ENCODE results near the gene NEK11. TPM values are rescaled to one million over a fixed set of nuclear protein-coding genes. Genes with fewer than 3 reads are reported as not detected.

NEK11 gene
- total RNA-seq, 4 donors from 2014 or later, result 3.5 to 8.6 (median 5.5) TPM

- Histone ChIP-seq H3K4me3 (no peak overlapping the region), H3K9me3 (no peaks in the 10 kb centered on the region), H3K36me3 (no peaks in the 10 kb centered on the region), H3K27me3 (no peaks in the 10 kb centered on the region), H3K27ac (no peak overlapping the region), H3K4me1 (no peaks in the 10 kb centered on the region)
- DNase-seq, result no peak
- no peak for TF ChIP-seq CTCF (IDR thresholded peaks at IDR 0.05)
- no peak for TF ChIP-seq POLR2A (IDR thresholded peaks at IDR 0.05)
Observed at GRCh38 chr3:131079086-131079485, 52.4 kb downstream of the NEK11 start.

GRCh38 chr3:131081224-131081623 lies 54.5 kb downstream of the NEK11 start:
- H3K27ac ChIP-seq, result no peak overlapping the region
- no peaks in the 10 kb centered on the region for H3K9me3 ChIP-seq
- TF ChIP-seq CTCF (IDR thresholded peaks at IDR 0.05) (no peak), POLR2A (IDR thresholded peaks at IDR 0.05) (no peak)
- no peak overlapping the region for H3K4me3 ChIP-seq
- DNase-seq, result no peak
- H3K36me3 ChIP-seq, result no peaks in the 10 kb centered on the region
- no peaks in the 10 kb centered on the region for H3K27me3 ChIP-seq
- H3K4me1 ChIP-seq, result no peaks in the 10 kb centered on the region

GRCh38 chr3:131082246-131082645 lies 55.6 kb downstream of the NEK11 start:
- no peaks in the 10 kb centered on the region for H3K36me3 ChIP-seq
- no peak overlapping the region for H3K27ac ChIP-seq
- DNase-seq, result no peak
- H3K4me1 ChIP-seq, result no peaks in the 10 kb centered on the region
- TF ChIP-seq POLR2A (IDR thresholded peaks at IDR 0.05) (no peak), CTCF (IDR thresholded peaks at IDR 0.05) (no peak)
- H3K4me3 ChIP-seq, result no peak overlapping the region
- H3K27me3 ChIP-seq, result no peaks in the 10 kb centered on the region
- no peaks in the 10 kb centered on the region for H3K9me3 ChIP-seq

GRCh38 chr3:131082871-131083863 lies 56.5 kb downstream of the NEK11 start:
- peak in 1 of 3 donors; percentile 54 for DNase-seq
- H3K4me3 ChIP-seq, result no peak overlapping the region
- no peaks in the 10 kb centered on the region for H3K4me1 ChIP-seq
- H3K36me3 ChIP-seq, result no peaks in the 10 kb centered on the region
- no peaks in the 10 kb centered on the region for H3K9me3 ChIP-seq
- no peaks in the 10 kb centered on the region for H3K27me3 ChIP-seq
- TF ChIP-seq POLR2A (IDR thresholded peaks at IDR 0.05), result no peak
- TF ChIP-seq CTCF (IDR thresholded peaks at IDR 0.05), result no peak
- no peak overlapping the region for H3K27ac ChIP-seq

- Histone ChIP-seq H3K27ac (no peak overlapping the region), H3K9me3 (no peaks in the 10 kb centered on the region), H3K4me3 (no peak overlapping the region), H3K36me3 (no peaks in the 10 kb centered on the region), H3K27me3 (no peaks in the 10 kb centered on the region), H3K4me1 (no peaks in the 10 kb centered on the region)
- TF ChIP-seq CTCF (IDR thresholded peaks at IDR 0.05) (no peak), POLR2A (IDR thresholded peaks at IDR 0.05) (no peak)
- no peak for DNase-seq
Observed at GRCh38 chr3:131091768-131092167, 65.1 kb downstream of the NEK11 start.

Data from Peyer's patch (tissue), 4 donors.